Left kidney (tissue), 8 donors: ENCODE data around the gene ASCL4. TPM values are rescaled to one million over a fixed set of nuclear protein-coding genes. Genes with fewer than 3 reads are reported as not detected.
A peak's percentile ranks its signal among the peaks of the same experiment; 100 is the strongest.
"Not testable (repeated sequence)": the region's sequence is repeated elsewhere in the genome, so short reads cannot be mapped to it uniquely, and the experiment has no call there.

Source experiments
- DNase-seq: peaks from one replicate; pipeline ENCODE4 v3.0.0-alpha.2; 2013
- long read RNA-seq, 8 donors: transcript quantifications; one replicate each; lab custom pipeline, GENCODE V29; 2026
- polyA plus RNA-seq: library from polyadenylated mRNA; unstranded; fragments of 120-200 nt; gene quantifications from one replicate; pipeline ENCODE4 v1.2.1, GENCODE V29; 2013; ENCODE audit not compliant: insufficient read length

Gene ASCL4, protein sequence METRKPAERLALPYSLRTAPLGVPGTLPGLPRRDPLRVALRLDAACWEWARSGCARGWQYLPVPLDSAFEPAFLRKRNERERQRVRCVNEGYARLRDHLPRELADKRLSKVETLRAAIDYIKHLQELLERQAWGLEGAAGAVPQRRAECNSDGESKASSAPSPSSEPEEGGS
- polyA plus RNA-seq: not detected
- long read RNA-seq, donor 1: 0 reads
- long read RNA-seq, donor 2: 0 reads
- long read RNA-seq, donor 3: 0 reads
- long read RNA-seq, donor 4: 0 reads
- long read RNA-seq, donor 5: 0 reads
- long read RNA-seq, donor 6: 0 reads
- long read RNA-seq, donor 7: 0 reads
- long read RNA-seq, donor 8: 0 reads

DNA sequence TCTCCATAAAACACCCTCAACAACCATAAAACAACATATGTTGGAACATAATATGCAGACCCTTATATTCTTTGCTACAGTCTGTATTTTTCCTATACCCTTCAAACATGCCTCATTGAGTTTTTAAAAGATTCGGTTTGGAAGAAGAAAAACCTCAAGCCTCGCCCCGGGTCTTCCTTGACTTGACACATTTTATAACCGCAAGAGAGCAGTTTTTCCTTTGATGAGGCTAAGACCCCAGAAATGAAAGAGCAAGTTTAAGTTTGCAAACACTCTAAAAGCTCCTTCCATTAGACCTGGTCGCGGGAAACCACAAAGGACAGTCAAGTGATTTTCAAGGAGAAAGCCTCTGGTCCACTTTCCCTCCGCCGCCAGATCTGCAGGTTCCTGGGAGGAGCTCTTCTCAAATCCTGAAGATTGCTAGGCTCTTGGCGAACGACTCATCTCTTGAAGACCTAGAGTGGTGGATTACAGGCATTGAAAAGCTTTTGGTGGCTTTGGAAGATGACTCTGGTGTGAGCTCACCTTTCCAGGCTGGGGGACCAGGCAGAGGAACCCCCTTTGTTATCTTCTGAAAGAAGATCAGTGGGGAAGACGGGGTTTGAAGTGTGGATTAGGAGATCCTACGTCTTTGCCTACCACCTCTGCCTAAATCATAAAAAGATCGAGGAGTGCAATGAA is at the start of gene ASCL4:
Gene ASCL4 (plus strand): TSS at position 356 of the 681 bp plus-strand sequence. CDS start 515 bp downstream, outside the sequence.
- no peak for DNase-seq

DNA sequence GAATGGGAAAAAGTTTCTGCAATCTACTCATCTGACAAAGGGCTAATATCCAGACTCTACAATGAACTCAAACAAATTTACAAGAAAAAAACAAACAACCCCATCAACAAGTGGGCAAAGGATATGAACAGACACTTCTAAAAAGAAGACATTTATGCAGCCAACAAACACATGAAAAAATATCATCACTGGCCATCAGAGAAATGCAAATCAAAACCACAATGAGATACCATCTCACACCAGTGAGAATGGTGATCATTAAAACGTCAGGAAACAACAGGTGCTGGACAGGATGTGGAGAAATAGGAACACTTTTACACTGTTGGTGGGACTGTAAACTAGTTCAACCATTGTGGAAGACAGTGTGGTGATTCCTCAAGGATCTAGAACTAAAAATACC is 47.2 kb upstream of the ASCL4 start:
- DNase-seq: not testable (repeated sequence)

DNA sequence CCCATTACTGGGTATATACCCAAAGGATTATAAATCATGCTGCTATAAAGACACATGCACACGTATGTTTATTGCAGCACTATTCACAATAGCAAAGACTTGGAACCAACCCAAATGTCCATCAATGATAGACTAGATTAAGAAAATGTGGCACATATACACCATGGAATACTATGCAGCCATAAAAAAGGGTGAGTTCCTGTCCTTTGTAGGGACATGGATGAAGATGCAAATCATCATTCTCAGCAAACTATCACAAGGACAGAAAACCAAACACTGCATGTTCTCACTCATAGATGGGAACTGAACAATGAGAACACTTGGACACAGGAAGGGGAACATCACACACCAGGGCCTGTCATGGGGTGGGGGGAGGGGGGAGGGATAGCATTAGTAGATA is 46.8 kb upstream of the ASCL4 start:
- DNase-seq: not testable (repeated sequence)

DNA sequence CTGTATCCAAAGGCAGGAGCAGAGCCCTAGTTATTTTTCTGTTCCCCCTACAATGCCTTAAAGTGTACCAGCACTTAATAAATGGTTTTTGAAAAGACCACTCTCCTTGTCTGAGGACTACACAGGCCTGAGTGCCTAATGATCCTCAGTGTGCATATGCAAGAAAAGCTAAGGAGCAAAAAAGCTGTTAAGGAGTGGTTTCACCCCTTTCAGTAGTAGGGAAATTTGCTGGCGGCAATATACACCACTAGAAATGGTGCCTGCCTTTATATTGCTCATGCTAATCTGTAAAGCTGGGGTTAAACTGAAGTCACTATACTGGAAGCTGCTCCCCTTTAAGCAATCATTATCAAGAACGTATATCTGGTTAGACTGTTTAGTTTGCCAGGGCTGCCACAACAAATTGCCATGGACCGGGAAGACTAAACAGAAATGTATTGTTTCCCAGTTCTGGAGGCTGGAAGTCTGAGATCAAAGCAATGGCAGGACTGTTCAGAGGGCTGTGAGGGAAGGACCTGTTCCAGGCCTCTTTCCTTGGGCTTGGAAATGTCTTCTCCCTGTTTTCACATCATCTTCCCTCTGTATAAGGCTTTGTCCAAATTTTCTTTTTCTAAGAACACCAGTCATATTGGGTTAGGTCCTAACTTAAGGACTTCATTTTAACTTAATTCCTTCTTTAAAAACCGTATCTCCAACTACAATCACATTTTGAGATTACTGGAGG is 43.7 kb upstream of the ASCL4 start:
- DNase-seq: no peak

DNA sequence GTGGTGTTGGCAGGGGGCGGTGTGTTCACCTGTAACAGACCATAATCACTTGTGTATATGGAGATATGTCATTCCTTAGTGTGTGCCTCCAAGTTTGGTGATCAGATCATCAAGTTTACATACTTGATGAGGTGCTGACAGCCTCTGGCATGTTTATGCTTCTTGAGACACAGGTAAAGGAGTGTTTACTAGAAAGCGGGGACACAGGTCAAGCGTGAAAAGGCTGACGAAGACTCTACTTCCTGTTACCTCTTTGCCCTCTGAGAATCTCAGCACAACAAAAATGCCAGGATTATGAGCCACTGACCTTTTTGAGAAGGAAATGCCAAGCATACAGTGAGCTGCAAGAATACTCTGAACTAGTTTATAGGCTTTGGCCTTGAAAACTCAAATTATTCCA is 43.1 kb upstream of the ASCL4 start:
- no peak for DNase-seq

DNA sequence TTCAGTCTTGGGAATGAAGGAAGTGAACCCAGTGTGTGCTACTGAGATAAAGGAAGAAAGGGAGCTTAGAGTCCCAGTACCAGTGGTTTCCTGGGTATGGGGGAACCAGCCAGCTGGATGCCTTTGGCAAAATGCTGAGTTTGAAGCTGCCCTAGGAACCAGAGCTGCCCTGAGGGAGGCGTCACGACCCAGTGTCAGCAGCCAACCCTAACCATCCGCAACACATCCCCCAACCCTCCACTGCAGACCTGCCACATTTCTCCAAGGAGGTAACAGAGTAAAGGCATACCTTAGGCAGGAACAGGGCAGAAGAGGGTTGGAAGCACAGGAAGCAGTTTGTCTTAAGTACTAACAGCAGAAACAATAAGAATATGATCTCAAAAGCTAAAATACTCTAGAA is 42.1 kb upstream of the ASCL4 start:
- no peak for DNase-seq

DNA sequence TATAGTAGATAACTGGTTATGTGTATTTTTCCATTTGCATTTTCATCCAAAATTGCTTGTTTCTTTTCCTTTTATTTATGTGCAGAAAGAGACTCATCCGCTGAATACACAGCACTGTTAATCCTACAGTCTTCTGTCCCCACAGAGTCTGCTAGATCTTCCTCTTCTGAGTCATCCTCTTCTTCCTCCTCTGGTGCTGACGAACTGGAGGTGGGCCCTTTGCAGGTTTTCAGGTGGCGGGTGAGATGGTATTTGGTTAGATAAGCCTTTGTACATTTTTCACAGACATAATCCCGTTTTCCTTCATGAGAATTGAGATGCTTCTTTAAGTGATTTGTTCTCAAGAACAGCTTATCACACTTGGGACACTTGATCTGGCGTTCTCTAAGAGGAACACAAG is 40.4 kb upstream of the ASCL4 start:
- no peak for DNase-seq

DNA sequence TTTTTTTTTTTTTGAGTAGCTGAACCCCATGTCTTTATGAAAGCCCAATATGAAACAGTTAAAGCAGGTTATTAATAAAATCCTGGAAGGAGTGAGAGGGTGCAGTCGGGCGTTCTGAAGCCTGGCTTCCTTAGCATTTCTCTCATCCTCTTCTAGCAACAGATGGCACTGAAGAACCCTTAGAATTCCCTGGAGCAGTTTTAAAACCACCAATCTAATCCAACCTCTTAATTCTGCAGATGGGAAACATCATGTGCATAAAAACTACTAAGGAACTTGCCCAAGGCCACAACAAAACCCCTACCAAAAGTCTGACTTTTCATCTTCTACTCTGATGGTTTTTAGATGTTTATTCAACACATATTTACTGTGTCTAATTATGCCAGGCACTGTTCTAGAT is 38.7 kb upstream of the ASCL4 start:
- DNase-seq: no peak

DNA sequence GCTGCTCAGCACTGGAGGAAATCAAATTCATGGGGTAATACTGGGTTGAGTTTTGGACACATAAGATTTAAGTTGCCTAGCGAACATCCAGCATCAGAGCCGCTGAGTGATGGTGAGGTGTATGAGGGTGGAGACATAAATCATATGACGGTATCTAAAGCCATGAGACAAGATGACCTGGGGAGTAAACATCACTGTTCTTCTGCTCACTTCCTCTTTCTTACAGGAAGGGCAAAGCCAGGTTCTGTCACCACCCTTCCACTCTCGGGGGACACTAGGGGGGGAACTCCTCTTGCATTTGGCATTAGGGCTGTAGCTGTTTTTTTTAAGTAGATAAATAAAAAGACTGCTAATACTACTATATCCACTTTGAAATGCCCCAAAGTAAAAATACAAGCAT is 37.6 kb upstream of the ASCL4 start:
- no peak for DNase-seq

DNA sequence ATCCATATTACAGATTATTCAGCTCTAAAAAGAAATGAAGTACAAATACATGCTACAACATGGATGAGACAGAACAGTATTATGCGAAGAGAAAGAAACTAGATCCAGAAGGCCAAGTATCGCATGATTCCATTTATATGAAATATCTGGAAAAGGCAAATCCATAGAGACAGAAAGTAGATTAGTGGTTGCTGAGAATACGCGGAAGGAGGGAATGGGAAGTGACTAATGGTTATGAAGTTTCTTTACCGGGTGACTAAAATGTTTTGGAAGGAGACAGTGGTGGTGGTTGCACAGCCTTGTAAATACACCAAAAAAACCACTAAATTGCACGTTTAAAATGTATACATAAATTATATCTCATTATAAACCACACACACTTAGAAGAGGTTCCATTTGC is 26.0 kb upstream of the ASCL4 start:
- DNase-seq: no peak

DNA sequence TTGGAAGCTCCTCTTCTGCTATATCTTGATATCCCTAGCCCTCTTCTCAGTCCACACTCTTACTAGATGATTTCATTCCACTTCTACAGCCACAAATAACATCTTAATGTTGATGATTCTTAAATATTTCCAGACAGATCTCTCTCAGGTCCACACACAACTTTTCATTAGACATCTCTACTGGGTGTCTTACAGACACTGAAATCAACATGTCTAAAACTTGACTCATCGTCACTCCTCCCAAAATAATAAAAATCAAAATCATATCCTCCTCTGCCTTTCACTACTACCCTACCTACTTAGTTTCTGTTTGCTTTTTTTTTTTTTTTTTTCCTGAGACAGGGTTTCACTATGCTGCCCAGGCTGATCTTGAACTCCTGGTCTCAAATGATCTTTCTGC is 25.4 kb upstream of the ASCL4 start:
- DNase-seq: no peak

DNA sequence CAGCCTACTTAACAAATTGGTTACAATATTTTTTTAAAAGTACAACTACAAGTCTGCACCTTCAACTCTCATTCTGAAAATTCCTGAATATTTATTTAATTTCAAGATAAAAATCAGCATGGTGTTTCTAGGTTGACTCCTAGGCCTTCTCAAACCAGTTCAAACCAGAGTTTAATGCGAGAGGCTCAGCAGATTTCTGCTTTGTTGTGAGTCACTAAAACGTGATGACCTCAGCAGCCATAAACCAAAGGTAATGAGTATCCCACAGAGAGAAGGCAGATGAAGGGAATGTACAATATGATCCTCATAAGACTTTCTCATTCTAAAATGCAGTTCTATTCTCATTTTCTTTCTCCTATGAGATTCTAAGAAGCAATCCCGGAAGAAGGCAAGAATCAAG is 15.1 kb upstream of the ASCL4 start:
- peak; percentile 67 for DNase-seq

DNA sequence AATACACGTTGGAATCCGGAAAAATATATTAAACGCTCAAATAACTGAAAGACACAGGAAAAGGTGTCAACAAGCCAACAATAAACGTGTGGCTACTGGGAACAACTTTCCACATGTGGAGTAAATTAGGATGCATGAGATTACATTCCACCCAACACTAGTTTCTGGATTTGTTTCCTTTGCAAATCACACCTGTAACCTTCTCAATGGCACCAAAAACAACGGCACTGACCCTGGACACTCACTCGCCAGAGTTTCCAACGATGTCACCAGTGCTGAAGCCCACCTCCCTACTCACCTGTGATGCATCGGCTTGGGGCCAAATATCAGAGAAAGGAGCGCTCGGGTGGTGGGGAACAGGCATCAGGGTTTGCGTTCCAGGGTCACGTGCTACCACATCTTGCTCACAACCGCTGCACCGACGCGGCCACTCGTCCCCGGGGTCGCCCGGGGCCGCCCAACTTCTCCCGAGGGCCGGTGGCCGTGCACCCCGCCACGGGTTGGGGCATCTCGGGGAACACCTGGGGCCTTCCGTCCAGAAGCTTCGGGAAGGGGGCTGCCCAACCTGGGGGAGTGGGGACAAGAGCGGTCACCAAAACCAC is 14.2 kb upstream of the ASCL4 start:
- no peak for DNase-seq

DNA sequence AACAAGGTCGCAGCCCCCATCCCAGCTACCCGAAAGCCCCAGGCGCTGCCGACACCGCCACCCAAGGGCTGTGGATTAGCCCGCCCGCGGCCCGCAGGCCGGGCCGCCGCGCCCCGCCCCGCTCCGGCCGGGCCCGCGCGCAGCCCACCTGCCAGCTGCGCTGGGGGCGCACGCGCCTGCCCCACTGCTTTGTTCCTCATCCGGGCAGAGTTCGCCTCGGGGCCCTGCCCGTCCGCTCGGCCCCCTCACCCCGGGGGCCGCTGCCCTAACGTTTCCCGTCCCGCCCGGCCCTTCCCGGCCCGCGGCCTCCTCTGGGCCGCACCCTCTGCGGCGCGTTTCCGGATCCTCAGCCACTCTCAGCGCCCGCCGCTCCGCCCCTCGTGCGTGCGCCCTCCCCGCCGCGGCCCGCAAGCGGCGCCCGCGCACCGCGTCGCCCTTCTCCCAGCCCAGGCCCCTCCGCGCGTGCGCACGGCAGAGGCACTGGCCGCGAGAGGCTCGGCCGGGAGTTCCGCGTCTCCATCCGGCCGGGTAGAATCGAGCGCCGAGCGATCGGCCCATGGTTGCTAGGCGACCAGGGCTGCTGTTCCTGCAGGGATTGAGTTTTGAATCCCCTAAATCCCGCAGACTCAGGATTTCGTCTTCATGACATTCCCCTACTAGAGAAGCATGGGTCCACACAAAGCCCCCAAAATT is 13.5 kb upstream of the ASCL4 start, which contains the start of gene PRDM4:
Gene PRDM4 (minus strand): TSS at position 329 of the 693 bp plus-strand sequence. CDS start 622 bp downstream, outside the sequence.
- peak; percentile 94 for DNase-seq

DNA sequence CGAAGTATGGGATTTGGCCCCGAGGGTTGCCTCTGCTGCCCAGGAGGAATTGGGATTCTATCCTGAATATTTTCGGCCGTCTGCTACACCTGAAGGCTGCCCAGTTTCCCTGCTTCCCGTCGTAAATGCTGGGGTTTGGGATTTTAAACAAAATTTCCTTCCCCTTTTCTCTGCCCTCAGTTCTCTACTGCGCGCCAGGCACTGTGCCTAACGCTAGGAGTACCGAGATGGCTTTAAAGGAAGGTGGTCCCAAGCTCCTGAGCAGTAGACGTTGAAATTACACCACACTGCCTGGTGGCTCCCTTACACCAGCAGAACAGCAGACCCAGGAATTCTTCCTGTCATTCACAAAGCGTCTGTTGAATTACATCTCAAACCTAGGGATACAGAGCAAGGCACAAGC is 13.0 kb upstream of the ASCL4 start:
- DNase-seq: no peak

DNA sequence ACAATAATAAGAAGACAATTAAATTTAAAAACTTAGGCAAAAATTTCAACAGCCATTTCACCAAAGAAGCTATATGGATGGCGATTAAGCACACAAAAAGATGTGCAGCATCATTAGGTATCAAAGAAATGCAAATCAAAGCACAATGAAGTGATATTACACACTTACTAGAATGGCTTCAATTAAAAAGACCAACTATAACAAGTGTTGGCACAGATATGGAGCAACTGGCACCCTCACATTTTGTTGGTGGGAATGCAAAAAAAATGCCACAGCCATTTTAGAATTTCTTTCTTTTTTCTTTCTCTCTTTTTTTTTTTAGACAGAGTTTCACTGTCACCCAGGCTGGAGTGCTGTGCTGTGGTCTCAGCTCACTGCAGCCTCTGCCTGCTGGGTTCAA is 11.6 kb upstream of the ASCL4 start:
- no peak for DNase-seq

DNA sequence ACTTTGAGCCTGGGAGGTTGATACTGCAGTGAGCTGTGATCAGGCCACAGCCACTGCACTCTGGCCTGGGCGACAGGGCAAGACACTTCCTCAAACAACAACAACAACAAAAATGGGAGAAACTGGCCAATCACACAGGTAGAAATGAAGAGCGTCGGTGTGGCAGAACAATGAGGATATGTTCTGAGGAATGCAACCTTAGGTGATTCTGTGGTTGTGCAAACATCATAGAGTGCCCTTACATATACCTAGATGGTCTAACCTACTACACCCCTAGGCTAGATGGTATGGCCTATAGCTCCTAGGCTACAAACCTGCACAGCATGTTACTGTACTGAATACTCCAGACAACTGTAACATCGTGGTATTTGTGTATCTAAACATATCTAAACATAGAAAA is 9.9 kb upstream of the ASCL4 start:
- no peak for DNase-seq

DNA sequence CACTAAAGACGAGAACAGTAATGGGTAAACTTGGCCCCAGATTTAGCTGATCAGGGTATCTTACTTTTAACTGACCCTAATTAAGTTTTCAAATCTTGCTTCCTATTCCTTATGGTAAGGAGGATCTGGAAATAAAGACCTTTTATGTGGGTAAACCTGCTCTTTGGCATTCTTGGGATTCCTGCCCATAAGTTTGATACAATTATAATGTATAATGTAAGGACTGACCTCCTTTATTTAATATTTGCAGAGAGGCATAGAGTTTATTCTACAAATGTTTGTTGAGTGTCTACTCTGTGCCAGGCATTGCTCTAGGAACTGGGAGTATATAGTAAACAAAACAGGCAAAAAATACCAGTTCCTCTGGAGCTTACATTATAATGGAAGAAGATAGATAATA is 9.2 kb upstream of the ASCL4 start:
- DNase-seq: no peak

DNA sequence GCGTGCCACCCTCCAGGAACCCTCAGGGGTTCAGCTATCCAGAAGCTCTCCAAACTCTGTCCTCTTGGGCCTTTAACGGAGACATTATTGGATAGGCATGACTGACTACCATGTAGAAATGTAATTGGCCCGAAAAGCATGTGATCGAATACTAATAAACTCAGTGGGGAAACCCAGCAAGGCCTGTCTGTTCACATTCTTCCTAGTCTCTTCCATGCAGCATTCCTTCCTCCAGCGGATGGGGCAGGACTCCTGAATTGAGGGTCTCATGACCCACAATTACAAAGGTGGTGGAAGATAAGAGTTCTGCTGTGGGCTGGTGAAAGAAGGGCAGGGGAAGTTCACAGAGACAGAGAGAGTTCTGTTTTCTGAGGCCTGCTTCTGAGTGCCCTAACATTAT is 7.0 kb upstream of the ASCL4 start:
- no peak for DNase-seq

DNA sequence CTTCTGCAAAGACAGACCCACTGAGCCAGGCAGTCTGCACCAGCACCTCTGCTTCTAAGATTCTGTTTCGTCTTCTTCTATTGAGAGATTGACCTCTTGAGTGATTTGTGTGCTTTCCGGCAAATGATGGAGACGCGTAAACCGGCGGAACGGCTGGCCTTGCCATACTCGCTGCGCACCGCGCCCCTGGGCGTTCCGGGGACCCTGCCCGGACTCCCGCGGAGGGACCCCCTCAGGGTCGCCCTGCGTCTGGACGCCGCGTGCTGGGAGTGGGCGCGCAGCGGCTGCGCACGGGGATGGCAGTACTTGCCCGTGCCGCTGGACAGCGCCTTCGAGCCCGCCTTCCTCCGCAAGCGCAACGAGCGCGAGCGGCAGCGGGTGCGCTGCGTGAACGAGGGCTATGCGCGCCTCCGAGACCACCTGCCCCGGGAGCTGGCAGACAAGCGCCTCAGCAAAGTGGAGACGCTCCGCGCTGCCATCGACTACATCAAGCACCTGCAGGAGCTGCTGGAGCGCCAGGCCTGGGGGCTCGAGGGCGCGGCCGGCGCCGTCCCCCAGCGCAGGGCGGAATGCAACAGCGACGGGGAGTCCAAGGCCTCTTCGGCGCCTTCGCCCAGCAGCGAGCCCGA is 703 bp downstream of the ASCL4 start:
- DNase-seq: peak; percentile 34

DNA sequence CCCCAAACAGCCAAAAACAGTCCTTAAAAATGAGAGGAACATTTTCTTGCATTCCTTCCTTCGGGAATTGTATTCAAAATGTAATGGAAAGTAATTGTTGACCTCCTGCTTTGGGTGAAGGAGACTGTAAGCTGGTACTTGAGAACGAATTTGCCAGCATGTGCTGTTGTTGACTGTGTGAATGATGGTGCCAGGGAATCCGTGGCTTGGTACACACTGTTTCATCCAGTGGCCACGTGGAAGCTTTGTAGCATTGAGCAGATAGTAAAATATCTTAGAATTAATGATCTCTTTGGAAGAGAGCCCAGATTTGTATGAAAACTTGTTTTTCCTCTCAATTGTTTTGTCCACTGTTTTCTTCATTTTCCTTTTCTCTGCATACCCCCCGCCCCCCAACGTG is 1.7 kb downstream of the ASCL4 start:
- DNase-seq: no peak
